Neural crest cell (in vitro differentiated cells): Measurements from ENCODE around the gene COG2. TPM values are rescaled to one million over a fixed set of nuclear protein-coding genes. Genes with fewer than 3 reads are reported as not detected.
A peak's percentile ranks its signal among the peaks of the same experiment; 100 is the strongest.
"Not testable (repeated sequence)": the region's sequence is repeated elsewhere in the genome, so short reads cannot be mapped to it uniquely, and the experiment has no call there.

Experiments used
- DNase-seq: peaks from one replicate; pipeline ENCODE4 v3.0.0; 2021; ENCODE audit warnings: low read depth, mixed read lengths, low spot score
- H3K27ac Mint-ChIP-seq: one replicate; pipeline ENCODE4 v1.8.0; 2021; ENCODE audit warnings: mild to moderate bottlenecking, mixed read lengths; ENCODE audit not compliant: unreplicated experiment
- H3K27me3 Mint-ChIP-seq: 2 replicates; pipeline ENCODE4 v1.8.0; 2021; ENCODE audit warnings: low read depth, mild to moderate bottlenecking, mixed read lengths
- H3K36me3 Mint-ChIP-seq: 2 replicates; pipeline ENCODE4 v1.8.0; 2021; ENCODE audit warnings: low read depth, mild to moderate bottlenecking, mixed read lengths
- H3K4me1 Mint-ChIP-seq: 2 replicates; pipeline ENCODE4 v1.8.0; 2021; ENCODE audit warnings: mixed read lengths
- H3K4me3 Mint-ChIP-seq: one replicate; pipeline ENCODE4 v1.8.0; 2021; ENCODE audit warnings: mild to moderate bottlenecking, mixed read lengths
- H3K9me3 Mint-ChIP-seq: 2 replicates; pipeline ENCODE4 v1.8.0; 2021; ENCODE audit warnings: mixed read lengths
- CTCF ChIP-seq: fragments of 200-600 bp; sonication (generic); conservative IDR thresholded peaks from 2 replicates; pipeline ENCODE4 v1.5.0; 2021; ENCODE audit warnings: antibody characterized with exemption, mild to moderate bottlenecking
- total RNA-seq: library from RNA; stranded (reverse); gene quantifications from 2 replicates; pipeline ENCODE4 v1.2.1, GENCODE V29; 2021

COG2 gene
- total RNA-seq, 1 donor from 2014 or later, result 38.2 TPM

DNA sequence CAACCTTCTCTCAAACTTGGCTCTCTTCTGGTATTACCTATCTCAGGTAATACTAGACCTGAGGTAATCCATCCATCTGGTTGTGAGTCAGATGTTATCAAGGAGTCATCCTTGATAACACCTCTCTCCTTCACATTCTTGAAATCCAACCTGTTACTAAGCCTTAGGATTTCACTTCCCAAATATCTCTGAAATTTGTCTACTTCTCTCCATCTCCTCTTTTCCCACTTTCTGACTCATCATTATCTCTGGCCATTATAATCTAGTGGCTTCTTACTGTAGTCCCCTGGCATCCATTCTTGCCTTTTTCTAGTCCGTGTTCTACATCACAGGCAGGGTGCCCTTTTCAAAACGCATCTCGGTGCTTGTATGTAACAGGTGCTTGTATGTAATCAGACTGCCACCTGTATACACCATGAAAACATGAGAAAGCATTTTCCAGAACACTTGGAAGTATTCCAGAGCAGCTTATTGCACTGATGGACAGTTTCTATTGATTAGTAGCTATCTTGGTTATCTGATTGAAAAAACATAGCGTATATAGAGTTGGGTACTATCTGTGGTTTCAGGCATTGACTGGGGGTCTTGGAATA is 4.5 kb downstream of the COG2 start:
- peaks cover 15% of the 10 kb centered on the region for H3K36me3 Mint-ChIP-seq
- no peak overlapping the region for H3K27ac Mint-ChIP-seq
- no peak for DNase-seq
- peaks cover 27% of the 10 kb centered on the region for H3K4me1 Mint-ChIP-seq
- TF ChIP-seq CTCF, result no peak
- H3K4me3 Mint-ChIP-seq, result peak overlapping the region; percentile 17
- H3K9me3 Mint-ChIP-seq, result peaks cover 4% of the 10 kb centered on the region
- no peaks in the 10 kb centered on the region for H3K27me3 Mint-ChIP-seq

DNA sequence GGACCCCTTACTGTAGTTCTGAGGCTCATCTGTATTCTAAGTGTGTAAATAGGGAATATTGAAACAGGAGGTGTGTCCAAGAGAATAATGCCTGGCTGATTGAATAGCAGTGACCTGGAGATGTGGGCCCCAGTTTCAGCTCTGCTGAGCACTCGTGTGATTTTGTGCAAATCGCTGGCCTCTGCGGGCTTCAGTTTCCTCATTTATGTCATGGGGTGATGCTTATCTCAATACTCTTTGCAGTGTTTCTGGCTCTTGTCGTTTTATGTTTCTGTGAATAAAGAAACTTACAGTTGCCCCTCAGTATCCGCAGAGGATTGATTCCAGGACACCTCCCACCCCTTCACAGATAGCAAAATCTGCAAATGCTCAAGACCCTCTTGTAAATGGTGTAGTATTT is 5.0 kb downstream of the COG2 start:
- peaks cover 21% of the 10 kb centered on the region for H3K36me3 Mint-ChIP-seq
- H3K27me3 Mint-ChIP-seq, result no peaks in the 10 kb centered on the region
- H3K4me3 Mint-ChIP-seq, result no peak overlapping the region
- H3K27ac Mint-ChIP-seq, result no peak overlapping the region
- peaks cover 24% of the 10 kb centered on the region for H3K4me1 Mint-ChIP-seq
- TF ChIP-seq CTCF, result no peak
- H3K9me3 Mint-ChIP-seq, result peaks cover 10% of the 10 kb centered on the region
- DNase-seq, result no peak

GRCh38 chr1:230648114-230648513 is 5.8 kb downstream of the COG2 start:
- no peak for DNase-seq
- Mint-ChIP-seq H3K4me1 (peaks cover 20% of the 10 kb centered on the region), H3K4me3 (no peak overlapping the region), H3K9me3 (peaks cover 12% of the 10 kb centered on the region), H3K27ac (no peak overlapping the region), H3K27me3 (no peaks in the 10 kb centered on the region), H3K36me3 (peaks cover 28% of the 10 kb centered on the region)
- TF ChIP-seq CTCF, result no peak

GRCh38 chr1:230650300-230650699 is 8.0 kb downstream of the COG2 start:
- DNase-seq, result no peak

DNA sequence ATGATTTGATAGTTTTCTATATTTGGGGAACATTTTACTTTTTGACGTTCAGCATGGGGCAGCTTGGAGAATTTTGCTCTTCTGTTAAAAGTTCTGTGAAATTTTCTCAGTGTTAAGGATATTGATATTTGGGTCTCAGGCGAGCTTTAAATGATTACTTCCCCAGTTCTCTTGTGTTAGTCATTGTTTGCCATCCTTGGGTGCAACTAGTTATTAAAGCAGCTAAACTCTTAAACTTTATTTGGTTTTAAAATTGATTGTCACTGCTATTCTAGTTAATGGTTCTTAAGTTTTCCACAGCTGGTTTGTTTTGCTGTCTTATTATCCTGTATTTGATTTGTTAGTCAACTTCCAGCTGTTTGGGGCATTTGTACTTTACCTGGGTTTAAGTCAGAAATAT is 9.0 kb downstream of the COG2 start:
- H3K4me1 Mint-ChIP-seq, result peaks cover under 1% of the 10 kb centered on the region
- no peaks in the 10 kb centered on the region for H3K27me3 Mint-ChIP-seq
- no peak overlapping the region for H3K27ac Mint-ChIP-seq
- no peak for TF ChIP-seq CTCF
- peaks cover 55% of the 10 kb centered on the region for H3K36me3 Mint-ChIP-seq
- H3K9me3 Mint-ChIP-seq, result peaks cover 32% of the 10 kb centered on the region
- no peak overlapping the region for H3K4me3 Mint-ChIP-seq
- DNase-seq, result no peak

More at GRCh38 chr1:230650300-230650699, 8.0 kb downstream of the COG2 start:
- peaks cover 5% of the 10 kb centered on the region for H3K4me1 Mint-ChIP-seq
- H3K27ac Mint-ChIP-seq, result no peak overlapping the region
- H3K4me3 Mint-ChIP-seq, result no peak overlapping the region
- TF ChIP-seq CTCF, result no peak
- peaks cover 47% of the 10 kb centered on the region for H3K36me3 Mint-ChIP-seq
- peaks cover 26% of the 10 kb centered on the region for H3K9me3 Mint-ChIP-seq
- H3K27me3 Mint-ChIP-seq, result no peaks in the 10 kb centered on the region

DNA sequence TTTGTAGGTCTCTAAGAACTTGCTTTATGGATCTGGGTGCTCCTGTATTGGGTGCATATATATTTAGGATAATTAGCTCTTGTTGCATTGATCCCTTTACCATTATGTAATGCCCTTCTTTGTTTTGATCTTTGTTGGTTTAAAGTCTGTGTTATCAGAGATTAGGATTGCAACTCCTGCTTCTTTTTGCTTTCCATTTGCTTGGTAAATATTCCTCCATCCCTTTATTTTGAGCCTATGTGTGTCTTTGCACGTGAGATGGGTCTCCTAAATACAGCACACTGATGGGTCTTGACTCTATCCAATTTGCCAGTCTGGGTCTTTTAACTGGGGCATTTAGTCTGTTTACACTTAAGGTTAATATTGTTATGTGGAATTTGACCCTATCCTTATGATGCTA is 14.4 kb downstream of the COG2 start:
- not testable (repeated sequence) for H3K27me3 Mint-ChIP-seq, H3K4me3 Mint-ChIP-seq
- H3K36me3 Mint-ChIP-seq, result peaks cover 49% of the 10 kb centered on the region

GRCh38 chr1:230658103-230658502 is 15.8 kb downstream of the COG2 start:
- not testable (repeated sequence) for H3K4me3 Mint-ChIP-seq, H3K4me1 Mint-ChIP-seq, H3K27me3 Mint-ChIP-seq, DNase-seq
- Mint-ChIP-seq H3K36me3 (peaks cover 35% of the 10 kb centered on the region), H3K9me3 (peaks cover 20% of the 10 kb centered on the region), H3K27ac (peak overlapping the region; percentile 16)

More for the DNA sequence above, 14.4 kb downstream of the COG2 start:
- H3K4me1 Mint-ChIP-seq, H3K27ac Mint-ChIP-seq, DNase-seq: not testable (repeated sequence)
- peaks cover 28% of the 10 kb centered on the region for H3K9me3 Mint-ChIP-seq
